ENCODE results near the gene PNMA8B. TPM values are rescaled to one million over a fixed set of nuclear protein-coding genes. Genes with fewer than 3 reads are reported as not detected.

The PNMA8B gene
- total RNA-seq, 6 donors from 2014 or later = 0.39 to 2.7 (median 1.6) TPM

- no peak overlapping the region for H3K27ac ChIP-seq
- no peaks in the 10 kb centered on the region for H3K9me3 ChIP-seq
- DNase-seq (peak in 1 of 2 donors; percentile 52), ATAC-seq (ENCODE audit: low FRiP score in 2 of 2) (no peak)
- TF ChIP-seq, protein P1, sequence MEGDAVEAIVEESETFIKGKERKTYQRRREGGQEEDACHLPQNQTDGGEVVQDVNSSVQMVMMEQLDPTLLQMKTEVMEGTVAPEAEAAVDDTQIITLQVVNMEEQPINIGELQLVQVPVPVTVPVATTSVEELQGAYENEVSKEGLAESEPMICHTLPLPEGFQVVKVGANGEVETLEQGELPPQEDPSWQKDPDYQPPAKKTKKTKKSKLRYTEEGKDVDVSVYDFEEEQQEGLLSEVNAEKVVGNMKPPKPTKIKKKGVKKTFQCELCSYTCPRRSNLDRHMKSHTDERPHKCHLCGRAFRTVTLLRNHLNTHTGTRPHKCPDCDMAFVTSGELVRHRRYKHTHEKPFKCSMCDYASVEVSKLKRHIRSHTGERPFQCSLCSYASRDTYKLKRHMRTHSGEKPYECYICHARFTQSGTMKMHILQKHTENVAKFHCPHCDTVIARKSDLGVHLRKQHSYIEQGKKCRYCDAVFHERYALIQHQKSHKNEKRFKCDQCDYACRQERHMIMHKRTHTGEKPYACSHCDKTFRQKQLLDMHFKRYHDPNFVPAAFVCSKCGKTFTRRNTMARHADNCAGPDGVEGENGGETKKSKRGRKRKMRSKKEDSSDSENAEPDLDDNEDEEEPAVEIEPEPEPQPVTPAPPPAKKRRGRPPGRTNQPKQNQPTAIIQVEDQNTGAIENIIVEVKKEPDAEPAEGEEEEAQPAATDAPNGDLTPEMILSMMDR (IDR thresholded peaks at IDR 0.05) = no peak
- TF ChIP-seq POLR2A (IDR thresholded peaks at IDR 0.05) (no peak), POLR2AphosphoS5 (IDR thresholded peaks at IDR 0.05) (no peak), EP300 (IDR thresholded peaks at IDR 0.05) (no peak)
- no peaks in the 10 kb centered on the region for H3K36me3 ChIP-seq
- H3K4me3 ChIP-seq = no peak overlapping the region
- H3K27me3 ChIP-seq = peaks cover 2 to 52% (median 22%) of the 10 kb centered on the region in 4 donors
- 57 to 69% methylated on average over 11 to 15 of the region's 18 CpGs for WGBS, 2 donors
- peaks cover 34 to 71% (median 44%) of the 10 kb centered on the region in 4 donors for H3K4me1 ChIP-seq
Observed at GRCh38 chr19:46491975-46492682, 3.5 kb downstream of the PNMA8B start.

- Histone ChIP-seq H3K4me3 (no peak overlapping the region), H3K4me1 (peaks cover 34 to 73% (median 45%) of the 10 kb centered on the region in 4 donors), H3K27me3 (peaks cover 2 to 52% (median 22%) of the 10 kb centered on the region in 4 donors), H3K27ac (no peak overlapping the region), H3K36me3 (no peaks in the 10 kb centered on the region), H3K9me3 (no peaks in the 10 kb centered on the region)
- no peak for ATAC-seq (ENCODE audit: low FRiP score in 2 of 2)
- WGBS, 2 donors = 61 to 83% methylated on average over 9 of the region's 9 CpGs
- no peak for DNase-seq
- TF ChIP-seq POLR2A (IDR thresholded peaks at IDR 0.05) (no peak), POLR2AphosphoS5 (IDR thresholded peaks at IDR 0.05) (no peak), EP300 (IDR thresholded peaks at IDR 0.05) (no peak)
- TF ChIP-seq, protein P1 (IDR thresholded peaks at IDR 0.05) = no peak
Observed at GRCh38 chr19:46490774-46491173, 4.9 kb downstream of the PNMA8B start.

DNA sequence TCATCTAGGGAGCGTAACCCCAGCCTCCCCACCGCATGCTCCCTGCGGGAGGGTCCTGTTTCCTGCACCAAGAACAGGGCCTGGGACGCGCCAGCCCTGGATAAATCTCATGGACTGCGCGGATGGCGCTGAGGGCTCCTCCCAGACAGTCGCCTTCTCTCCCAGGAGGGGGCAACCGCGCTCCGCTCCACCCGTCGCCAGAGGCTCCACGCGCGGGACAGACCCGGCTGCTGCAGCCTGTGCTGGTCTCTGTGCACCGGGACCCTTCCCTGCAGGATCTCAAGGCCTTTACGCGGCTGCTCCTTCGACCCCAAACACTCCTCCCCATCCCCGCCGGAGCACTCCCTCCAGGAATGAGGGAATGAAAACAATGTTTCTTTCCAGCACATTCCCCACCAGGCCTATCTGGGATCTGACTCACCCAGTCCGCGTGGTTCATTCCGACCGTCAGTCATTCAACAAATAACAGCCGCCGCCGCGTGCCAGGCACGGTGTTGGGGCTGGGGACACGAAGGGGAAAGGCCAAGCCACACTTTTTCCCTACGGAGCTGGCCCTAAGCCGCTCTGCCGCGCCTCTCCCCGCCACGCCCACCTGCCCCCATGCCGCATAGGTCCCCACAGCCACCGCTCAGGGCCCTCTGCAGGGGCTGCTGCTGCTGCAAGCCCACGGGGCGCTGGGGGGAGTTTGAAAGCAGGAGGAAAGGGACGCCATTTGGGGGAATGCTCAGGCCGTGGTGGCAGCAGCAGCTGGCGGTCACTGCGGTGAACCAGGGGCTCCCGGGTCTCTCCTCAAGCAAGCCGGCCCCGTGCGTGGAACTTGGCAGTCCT is 6.0 kb downstream of the PNMA8B start:
- Histone ChIP-seq H3K27me3 (peaks cover 2 to 48% (median 22%) of the 10 kb centered on the region in 4 donors), H3K4me3 (peak overlapping the region in 3 of 4 donors; percentile 7 to 25 (median 16)), H3K36me3 (no peaks in the 10 kb centered on the region), H3K9me3 (no peaks in the 10 kb centered on the region), H3K27ac (no peak overlapping the region), H3K4me1 (peaks cover 30 to 62% (median 42%) of the 10 kb centered on the region in 4 donors)
- WGBS, 2 donors = 6 to 9% methylated on average over 31 to 49 of the region's 52 CpGs
- ATAC-seq (ENCODE audit: low FRiP score in 2 of 2) (peak; percentile 16 to 67), DNase-seq (peak in 1 of 2 donors; percentile 87)
- no peak for TF ChIP-seq POLR2A (IDR thresholded peaks at IDR 0.05)
- TF ChIP-seq EP300 (IDR thresholded peaks at IDR 0.05) = no peak
- peak in 1 of 2 donors; percentile 8 for TF ChIP-seq POLR2AphosphoS5 (IDR thresholded peaks at IDR 0.05)
- TF ChIP-seq, protein P1 (IDR thresholded peaks at IDR 0.05) = peak in 4 of 6 experiments; percentile 22 to 46 (median 40)

DNA sequence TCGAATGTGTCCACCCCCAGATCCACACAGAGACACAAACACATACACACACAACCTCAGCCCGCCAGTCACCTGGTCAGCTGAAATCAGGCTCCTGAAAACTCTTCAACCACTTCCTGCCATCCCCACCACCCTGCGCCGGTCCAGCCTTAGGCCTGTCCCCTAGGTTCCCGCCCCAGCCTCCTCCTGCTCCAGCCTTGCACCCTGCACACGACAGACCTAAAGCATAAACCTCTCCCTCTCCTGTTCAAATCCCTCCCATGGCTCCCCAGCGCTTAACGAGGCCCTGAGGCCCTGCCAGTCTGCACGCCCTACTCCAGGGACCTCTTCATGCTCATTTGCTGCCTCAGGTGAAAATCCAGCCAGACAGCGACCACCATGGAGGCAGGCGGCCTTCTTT is 7.1 kb downstream of the PNMA8B start:
- no peaks in the 10 kb centered on the region for H3K9me3 ChIP-seq
- H3K4me1 ChIP-seq = peaks cover 30 to 53% (median 36%) of the 10 kb centered on the region in 4 donors
- no peak for ATAC-seq (ENCODE audit: low FRiP score in 2 of 2)
- TF ChIP-seq POLR2AphosphoS5 (IDR thresholded peaks at IDR 0.05) = no peak
- TF ChIP-seq, protein P1 (IDR thresholded peaks at IDR 0.05) = no peak
- peaks cover 2 to 47% (median 18%) of the 10 kb centered on the region in 4 donors for H3K27me3 ChIP-seq
- 43 to 45% methylated on average over 9 to 11 of the region's 11 CpGs for WGBS, 2 donors
- H3K4me3 ChIP-seq = no peak overlapping the region
- H3K27ac ChIP-seq = no peak overlapping the region
- DNase-seq = no peak
- H3K36me3 ChIP-seq = no peaks in the 10 kb centered on the region
